NCI-H2029 treated with DMSO at 0.1 percent for 48 hours (cell line): ENCODE data around the gene MSMB.

ENCODE experiments used
- DNase-seq: peaks from one replicate; lab custom pipeline; 2025; lab: John Stamatoyannopoulos, UW

MSMB gene

DNA sequence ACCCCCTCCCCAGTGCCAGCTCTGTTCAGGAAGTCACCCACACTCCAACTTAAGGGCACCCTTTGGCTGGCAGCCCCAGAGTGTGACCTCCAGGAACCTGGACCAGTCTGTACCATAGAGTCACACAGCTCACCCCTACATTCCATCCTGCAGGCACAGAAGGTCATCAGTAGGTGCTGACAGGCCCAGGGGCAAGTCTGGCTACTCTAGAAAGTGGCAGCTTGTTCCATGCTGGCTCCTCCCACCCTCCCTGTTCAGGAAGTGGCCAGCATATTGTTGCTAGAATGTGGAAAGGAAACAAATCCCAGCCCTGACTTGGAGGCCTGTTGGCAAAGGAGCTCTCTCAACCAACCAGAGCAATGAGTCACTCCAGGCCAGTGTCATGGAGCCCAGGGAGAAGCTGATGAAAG is 12.5 kb downstream of the MSMB start:
- DNase-seq, result no peak

DNA sequence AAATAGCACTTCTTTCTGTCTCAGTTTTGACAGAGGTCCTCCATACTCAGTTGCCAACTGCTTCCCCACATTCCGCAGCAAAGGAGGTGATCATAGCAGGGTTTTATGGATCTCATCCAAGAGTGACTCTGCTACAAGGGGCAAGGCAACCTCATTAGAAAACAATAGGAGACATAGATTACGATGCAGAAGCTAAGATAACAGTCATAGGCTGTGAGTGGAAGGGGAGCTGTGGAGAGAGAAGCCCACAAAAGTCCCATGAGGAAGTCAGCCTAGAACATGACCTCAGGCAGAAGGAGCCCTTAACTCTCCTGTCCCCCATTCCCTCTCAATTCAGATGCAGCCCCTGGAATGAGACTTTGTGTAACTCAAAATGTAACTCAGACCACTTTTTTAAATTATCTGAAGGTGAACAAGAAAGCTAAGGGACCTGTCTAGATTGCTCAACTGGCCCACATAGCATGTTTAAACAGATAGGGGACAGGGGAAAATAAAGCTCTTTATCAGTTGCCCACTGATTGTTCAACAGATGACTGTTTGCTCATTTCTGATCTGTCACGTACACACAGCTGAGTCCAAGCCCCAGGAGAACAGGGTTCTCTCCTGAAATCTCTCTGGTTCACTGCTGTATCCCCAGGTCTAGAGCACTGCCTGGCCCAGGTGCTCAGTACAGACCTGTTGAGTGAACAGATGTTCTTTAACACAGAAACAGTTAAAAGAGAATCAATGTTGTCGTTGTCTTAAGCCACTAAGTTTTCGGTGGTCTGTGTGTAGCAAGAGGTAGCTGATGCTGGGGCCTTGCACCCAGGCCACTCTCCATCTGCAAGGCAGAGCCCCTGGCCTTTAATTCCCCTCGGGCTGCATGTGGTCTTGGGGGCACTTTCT is 14.2 kb downstream of the MSMB start:
- DNase-seq, result no peak

DNA sequence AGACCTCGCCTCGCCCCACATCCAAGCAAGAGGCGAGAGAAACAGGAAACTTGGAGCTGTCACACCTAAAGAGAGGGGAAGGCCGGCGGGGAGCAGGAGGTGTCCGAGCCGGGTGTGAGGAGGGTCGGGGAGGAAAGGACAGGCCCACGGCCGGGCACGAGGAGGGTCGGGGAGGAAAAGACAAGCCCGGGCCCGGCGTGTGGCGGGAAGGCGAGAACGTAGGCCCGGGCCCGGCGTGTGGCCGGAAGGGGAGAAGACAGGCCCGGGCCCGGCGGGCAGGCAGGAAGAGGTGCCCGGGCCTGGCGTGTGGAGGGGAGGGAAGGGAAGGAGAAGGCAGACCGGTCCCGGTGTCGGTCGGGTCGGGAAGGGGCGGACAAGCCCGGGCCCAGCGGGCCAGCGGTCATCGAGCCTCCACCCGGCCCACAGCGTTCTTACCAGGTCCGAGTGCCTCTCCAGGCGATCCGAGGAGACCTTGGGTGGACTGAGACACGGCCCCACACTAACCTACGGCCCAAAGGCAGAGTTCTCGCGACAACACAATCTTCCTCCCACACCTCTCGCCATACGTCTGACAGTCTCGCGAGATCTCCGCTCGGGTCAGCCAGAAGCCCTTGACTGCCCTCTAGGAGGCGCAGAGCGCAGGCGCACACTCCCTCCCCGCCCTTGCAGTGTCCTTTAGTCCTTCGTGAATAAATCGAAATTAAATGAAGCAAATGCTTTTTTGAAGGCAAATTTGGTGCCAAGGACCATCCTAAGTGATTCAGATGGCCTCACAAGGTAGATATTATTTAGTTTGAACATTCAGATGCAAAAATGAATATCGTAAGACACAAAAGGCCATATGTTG is 15.8 kb downstream of the MSMB start, which contains the start of gene NCOA4:
Gene NCOA4 (minus strand): TSS at position 533 of the 847 bp plus-strand sequence. CDS start 13,943 bp downstream, outside the sequence.
- peak; percentile 52 for DNase-seq

DNA sequence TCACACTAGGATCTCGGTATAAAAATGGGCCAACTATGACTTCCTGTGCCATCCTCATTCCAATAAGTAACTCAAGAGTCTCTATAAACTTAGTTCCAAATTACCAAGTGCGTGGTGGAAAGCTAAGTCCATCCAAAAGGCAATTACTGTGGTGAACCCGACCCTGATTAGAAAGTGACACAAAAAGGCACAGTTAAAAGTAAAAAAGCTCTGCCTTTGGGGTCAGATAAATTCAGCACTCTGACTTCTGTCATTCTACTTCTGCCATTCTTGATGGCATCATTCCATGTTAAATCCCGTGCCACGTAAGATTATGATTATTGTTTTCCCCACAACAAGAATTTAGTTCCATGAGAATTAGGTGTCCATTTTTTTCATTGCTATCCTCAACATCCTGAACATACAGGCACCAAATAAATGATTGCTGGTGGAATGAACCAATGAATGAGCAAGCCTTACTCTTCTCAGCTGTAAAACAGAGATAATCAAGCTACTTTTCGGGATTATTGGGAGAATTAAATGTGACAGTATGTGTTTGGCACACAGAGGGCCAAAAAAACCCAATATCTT is 16.5 kb downstream of the MSMB start:
- DNase-seq, result no peak

DNA sequence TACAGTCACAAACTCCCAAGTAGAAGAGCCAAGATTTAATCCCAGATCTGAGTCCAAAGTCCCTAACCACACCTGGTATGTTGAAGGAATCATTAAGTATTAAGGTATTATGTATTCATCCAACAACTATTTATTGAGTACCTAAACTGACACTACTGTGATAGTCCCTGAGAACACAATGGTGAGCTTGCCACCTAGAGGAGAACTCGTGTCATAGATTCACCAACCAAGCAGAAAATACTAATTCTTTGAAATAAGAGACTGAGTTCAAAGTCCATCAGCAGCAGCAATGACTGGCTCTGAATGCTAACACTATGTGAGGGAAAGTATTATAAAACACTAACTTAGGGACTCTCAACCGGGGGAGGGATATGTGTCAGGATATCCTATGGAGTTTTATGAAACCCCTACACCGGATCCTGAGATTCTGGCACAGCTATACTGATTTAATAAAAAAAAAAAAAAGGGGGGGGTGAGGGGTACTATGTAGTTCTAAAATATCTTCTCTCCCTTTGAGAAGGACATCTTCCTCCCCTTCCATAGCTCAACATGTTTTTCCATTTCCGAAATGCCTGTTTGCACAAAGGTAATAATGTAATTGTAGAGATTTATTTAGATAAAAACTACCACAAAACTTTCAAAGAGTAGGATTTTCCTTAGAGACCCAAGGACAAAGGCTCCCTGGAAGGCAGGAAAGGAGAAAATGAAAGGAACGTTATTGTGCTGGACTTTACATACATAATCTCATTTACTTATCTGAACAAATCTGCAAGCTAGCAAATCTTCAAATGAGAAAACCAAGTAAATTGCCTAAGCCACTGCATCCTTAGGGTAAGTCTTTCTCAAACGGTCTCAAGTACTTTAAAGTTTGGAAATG is 17.2 kb downstream of the MSMB start:
- peak; percentile 2 for DNase-seq

DNA sequence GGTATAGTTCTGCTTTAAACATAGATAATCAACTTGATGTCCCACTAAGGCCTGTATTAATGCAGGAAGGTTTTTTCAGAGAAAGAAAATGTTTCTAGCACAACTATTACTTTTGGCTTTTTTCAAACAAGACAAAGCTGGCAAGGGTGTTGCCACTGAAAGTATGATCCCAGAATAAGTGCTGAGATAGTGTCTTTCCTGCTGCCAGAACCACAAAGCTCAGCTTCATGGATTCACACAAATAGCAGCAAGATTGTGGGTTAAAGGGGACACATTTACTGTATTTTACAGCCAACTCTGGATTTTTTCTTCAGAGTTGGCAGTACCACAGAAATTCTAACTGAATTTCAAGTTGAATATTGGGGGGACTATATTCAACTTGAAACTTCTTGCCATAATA is 20.0 kb downstream of the MSMB start:
- DNase-seq, result no peak

DNA sequence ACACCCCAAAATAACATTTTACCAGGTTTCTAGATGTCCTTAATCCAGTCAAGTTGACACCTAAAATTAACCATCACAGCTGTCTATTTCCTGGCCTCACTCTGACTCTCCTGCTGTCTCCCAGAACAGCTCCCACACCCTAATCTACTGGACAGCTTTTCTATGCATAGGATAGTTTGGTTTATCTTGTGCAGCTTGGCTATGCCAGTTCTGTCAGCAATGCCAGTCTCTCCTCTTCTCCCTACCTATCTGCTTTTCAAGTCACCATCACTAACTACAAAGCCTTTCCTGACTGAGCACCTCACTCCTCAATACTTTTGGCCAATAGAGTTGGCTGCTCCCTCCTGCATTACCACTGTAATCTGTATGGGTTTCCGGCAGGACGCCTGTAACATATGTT is 20.7 kb downstream of the MSMB start:
- DNase-seq, result no peak

DNA sequence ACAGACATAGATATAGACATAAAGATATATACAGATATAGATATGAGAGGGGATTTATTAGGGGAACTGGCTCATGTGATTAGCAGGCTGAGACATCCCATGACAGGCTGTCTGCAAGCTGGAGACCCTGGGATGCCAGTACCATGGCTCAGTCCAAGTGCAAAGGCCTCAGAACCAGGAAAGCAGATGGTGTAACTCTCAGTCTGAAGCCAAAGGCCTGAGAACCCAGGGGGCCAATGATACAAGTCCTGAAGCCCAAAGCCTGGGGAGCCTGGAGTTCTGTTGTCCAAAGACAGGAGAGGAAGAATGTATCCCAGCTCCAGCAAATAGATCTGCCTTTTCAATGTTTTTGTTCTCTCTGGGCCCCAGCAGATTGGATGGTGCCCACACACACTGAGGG is 21.1 kb downstream of the MSMB start:
- no peak for DNase-seq

DNA sequence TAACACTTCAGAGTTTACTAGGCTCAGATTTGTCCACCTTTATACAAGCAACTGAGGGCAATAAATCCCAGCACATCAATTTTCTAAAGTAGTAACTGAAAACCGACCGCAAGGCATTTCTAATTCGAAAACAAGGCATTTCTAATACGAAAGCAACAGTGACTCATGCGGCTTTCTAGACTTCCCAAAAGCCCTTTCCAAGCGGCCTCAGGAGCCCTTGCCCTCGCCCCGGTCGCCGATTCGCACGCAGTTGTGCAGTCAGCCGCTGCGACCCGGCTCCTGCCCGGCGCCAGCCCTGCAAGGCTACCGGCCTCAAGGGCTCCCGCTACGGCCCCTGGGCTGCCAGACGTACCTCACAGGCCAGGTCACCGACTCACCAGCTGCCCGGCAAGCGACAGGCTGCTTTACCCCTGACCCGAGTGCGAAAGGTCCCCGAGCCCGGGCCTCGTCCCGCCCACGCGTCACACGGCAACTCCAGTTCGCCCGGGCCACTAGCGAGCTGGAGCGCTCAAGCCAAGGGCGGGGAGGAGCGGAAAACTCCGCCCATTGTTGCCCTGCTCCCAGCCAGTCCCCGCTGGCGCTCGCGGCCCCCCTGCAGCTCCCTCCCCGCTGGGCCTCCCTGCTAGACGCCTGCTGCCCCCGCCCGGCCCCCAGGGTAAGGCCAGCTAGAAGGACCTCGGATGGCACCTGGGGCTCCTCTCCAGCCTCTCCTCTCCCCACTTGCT is 22.9 kb downstream of the MSMB start:
- peak; percentile 0 for DNase-seq

DNA sequence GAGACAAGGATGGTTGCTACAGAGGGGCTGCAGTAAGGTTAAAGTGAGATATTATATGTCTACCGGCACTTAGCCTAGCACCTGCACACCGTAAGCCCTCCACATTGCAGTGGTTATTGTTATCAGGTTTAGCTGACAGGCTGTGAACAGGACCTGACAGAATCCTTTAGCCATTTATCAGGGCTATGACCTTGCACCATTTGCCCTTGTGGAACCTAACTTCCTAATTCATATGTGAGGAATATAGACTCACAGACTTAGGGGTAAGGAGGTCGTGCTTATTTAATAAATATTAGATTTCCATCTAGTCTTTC is 25.8 kb downstream of the MSMB start:
- DNase-seq, result no peak

DNA sequence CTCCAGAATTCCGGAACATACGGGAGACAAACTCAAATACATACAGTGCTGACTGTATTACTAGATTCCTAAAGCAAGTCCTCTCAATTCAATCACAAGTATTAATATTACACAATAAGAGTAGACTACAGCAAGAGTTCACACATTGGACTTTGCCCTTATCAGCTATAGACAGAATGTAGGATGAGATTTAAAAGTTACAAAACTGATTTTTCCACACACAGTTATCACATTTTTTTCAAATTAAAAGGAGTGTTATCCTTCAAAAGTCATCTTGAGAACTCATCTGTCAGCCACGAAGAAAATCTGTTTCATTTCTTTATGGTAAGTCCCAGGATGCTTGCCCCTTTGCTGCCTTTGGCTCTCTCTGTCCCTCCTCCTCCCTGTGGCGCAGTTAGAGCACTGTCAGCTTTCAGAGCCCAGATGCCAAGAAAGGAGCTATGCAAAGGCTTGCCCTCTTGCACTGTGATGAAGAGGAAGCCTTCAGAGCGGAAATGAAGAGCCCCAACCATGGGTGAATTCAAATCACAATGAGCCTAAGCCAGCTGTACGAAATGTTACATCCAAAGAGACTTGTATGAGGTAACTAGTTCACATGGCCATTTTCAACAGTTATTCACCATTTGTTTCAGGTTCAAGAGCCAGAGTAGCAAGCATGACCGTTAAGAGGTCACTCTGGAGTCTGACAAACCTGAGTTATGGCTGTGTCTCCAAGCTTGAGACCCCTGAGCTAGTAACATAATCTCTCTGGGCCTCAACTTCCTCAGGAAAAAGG is 26.3 kb downstream of the MSMB start:
- no peak for DNase-seq

DNA sequence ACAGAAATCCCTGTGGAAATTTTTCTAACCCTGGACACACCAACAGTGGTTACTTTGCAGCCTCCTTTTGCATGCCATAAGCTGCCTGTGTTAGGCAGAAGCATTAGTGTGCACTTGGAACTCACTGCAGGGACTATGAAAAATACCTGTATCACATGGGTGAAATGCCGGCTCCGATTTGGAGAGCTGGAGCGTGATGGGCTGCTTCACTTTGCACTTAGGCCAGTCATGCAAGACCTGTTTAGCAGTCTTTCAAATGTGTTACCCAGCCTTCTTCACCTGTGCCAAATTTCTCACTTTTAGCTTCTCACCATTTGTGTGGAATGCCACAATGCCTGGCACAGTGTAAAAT is 26.9 kb downstream of the MSMB start:
- no peak for DNase-seq

DNA sequence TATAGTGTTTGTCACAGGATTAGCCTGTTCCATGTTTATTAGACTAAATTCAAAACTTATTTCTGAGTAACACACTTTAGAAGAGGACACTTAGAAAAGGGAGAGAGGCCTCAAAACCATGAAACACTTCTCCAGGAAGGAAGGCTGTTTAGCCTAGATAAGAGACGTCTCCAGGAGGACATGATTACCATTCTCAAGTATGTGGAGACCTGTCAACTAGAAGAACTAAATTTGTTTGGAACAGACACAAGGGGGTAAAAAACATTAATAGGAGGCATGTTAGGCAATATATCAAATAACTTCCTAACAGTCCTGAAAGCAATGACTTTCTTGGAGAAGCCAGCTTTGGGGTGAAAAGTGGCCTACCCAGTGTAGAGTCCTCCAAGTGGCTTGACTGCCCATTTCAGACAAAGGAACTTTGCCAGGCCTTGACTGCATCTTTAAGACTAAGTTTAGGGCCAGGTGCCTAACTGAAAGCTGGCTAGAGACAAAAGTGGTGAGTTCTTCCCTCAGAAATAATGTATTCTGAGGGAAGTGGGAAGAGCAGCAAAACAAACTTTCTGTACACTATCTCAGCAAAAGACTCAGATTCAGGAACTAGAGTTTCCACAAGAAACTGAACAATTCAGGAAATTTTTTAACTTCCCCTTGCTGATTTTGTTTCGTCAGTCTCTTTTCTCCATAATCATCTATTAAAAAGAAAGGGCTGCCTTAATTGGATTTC is 27.5 kb downstream of the MSMB start:
- no peak for DNase-seq

DNA sequence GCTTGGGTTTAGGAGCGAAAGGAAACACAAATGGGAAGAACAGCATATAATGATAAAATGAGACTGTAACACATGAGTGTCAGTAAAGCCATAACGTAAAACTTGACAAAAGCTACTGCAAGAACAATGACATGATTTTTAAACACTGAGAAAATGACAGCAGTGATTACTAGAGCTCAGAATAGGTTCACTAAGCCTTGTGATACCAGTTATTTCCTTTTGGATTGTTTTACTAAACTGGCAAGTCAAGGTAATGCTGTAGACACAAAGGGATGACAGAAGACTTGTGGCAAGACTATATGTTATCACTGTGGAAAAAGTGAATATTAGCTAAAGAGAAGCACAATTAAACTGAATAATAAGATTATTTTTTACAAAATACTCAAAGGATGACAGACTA is 28.3 kb downstream of the MSMB start:
- no peak for DNase-seq

DNA sequence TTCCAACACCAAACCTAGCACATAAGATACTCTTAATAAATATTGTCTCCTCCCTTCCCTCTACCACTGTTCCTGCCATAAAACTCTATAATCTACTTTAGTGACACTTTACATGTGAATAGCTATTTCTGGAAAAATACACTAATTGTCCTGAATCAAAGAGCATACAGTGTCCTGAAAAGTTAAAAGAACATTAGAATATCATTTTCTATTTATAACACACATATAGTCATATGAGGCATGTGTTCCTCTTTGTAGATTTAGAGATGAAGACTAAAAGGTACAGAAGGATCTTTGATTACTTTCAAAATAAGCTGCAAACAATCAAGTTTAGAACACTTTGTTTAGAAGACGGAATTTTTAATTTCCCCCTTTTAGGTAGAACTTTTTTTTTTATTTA is 29.3 kb downstream of the MSMB start:
- no peak for DNase-seq

DNA sequence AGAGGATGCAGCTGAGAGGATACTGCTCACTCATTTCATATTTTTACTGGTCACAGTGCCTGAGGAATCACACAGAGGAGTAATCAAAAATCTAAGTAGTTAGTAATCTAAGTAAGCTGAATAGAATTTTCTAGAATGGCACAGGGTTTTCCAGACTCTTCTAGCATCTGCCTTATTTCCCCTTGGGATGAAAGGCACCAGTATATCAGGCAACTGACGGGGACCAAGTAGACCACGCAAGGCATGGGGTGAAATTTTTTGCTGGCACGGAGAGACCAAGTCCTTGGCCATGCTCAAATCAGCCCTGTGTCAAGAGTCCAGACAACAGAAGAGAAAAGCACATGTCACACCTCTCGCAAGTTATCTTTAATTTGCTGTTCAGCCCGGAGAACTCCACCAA is 29.9 kb downstream of the MSMB start:
- DNase-seq, result no peak

DNA sequence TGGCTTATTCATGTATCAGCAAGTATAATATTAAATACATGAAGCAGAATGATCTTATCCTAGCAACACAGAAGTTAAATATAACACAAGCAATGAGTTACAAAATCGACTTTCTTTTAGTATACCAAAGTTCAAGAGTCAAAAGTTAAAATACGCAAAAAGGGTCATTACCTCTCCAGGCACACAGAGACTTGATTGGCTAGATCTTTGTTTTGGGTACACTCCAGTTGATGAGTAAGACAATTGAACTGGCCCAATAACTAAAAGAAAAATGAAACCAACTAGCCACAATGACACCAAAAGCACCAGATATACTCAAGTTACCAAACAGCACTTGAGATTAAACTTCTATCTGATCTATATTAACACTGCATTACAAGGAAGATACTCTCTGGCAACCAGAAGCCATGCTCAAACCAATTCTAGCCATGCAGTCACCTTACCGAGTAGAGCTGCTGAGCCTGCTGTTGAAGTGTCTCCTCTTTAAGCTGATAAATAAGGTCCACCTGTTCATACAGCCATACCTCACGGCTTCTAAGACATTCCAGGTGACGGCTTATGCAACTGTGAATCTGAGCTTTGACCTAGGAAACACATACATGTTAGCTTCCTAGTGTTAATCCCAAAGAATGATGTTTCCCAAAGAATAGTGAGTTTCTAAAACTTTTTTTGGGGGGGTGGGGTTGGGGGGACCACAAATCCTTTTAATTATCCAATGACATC is 31.2 kb downstream of the MSMB start:
- no peak for DNase-seq

DNA sequence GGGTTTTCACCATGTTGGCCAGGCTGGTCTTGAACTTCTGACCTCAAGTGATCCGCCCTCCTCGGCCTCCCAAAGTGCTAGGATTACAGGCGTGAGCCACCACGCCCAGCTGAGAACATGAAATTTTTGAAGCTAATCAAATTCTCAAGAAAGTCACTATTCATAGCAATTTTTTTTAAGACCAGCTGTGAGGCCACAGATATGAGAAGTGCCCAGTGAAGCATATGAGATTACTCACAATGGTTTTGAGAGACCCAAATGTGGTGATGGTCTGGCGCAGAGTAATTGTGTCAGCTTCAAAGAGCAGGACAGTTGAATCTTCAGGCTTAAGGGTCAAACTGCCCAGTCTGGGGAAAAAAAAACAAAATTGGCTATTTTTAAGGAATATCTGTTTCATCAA is 31.9 kb downstream of the MSMB start:
- DNase-seq, result no peak

DNA sequence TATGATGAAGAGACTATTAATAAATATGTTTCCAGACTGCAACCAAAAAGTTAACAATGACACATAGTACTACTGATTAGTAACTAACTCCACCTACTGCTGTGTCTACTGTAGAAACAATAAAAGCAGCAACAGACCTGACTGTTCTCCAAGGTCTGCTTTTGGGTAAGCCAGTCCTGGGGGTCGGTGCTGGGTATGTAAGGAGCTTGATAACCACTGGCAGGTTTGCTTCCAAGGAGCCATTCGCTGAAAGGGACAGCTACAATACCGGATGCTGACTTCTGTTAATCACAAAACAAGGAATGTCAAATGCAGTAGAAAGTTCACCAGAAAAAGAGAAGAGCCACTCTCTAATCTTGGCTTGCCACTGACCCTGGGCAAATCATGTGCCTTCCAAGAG is 33.3 kb downstream of the MSMB start:
- no peak for DNase-seq
